HG03432 (cell line): Measurements from ENCODE around the gene UBL3.

Source experiments
- ATAC-seq: cut with Tn5 transposase; IDR thresholded peaks from one replicate; pipeline ENCODE4 v1.9.1; 2021; ENCODE audit warnings: mild to moderate bottlenecking, moderate library complexity; ENCODE audit not compliant: unreplicated experiment

Gene UBL3

GRCh38 chr13:29815336-29815735 lies 35.1 kb downstream of the UBL3 start:
- no peak for ATAC-seq

DNA sequence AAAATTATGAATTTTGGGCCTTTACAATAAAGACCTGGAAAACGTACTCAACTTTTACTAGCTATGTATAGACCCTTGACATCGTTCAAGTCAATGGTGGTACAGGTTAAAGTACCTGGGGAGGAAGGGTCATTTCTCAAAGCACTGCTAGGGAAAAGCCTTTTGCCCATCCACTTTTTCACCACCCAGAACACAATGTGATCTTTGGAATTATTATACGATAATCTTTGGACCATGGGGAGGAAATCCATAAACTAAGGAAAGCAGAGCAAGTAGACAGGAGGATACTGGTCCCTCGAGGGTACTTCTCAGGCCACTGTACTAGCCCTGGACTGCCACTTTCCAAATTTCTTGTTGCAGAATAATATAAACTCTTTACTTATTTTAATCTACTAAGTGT lies 39.5 kb downstream of the UBL3 start:
- no peak for ATAC-seq

- peak; percentile 73 for ATAC-seq
These were observed 40.2 kb downstream of the UBL3 start for GRCh38 chr13:29810145-29810742.

DNA sequence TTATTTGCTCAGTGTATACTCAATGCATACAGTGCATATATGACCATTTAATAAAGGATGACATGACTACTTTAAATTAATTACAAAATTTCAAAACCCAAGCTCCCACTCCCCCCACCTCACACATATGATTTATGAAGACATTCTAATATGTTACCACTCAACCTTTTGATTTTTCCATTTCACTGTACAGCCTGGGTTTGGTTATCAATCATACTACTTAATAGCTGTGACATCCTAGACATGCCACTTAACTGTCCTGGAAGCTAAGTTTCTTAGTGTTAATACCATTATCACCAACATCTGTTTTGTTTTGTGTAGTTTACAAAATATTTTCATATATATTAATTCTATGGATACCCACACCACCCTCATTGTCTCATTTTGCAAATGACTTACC lies 42.2 kb downstream of the UBL3 start:
- no peak for ATAC-seq

- ATAC-seq = peak; percentile 47
These were observed 44.1 kb downstream of the UBL3 start for GRCh38 chr13:29805994-29806979.

GRCh38 chr13:29803221-29803620 lies 47.2 kb downstream of the UBL3 start:
- ATAC-seq = no peak

DNA sequence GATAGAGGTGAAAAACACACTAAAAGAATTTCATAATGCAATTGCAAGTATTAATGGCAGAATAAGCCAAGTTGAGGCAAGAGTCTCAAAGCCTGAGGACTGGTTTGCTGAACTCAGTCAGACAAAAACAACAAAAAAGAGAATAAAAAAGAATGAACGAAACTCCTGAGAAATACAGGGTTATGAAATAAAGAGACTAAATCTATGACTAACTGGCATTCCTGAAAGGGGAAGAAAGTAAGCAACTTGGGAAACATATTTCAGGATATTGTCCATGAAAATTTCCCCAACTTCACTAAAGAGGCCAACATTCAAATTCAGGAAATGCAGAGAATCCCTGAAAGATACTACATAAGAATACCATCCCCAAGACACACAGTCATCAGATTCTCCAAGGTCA lies 47.8 kb downstream of the UBL3 start:
- no peak for ATAC-seq

- ATAC-seq = no peak
These were observed 48.6 kb downstream of the UBL3 start for GRCh38 chr13:29801737-29802305.

- no peak for ATAC-seq
These were observed 49.3 kb downstream of the UBL3 start for GRCh38 chr13:29801102-29801501.

- no peak for ATAC-seq
These were observed 49.7 kb downstream of the UBL3 start for GRCh38 chr13:29800687-29801086.

DNA sequence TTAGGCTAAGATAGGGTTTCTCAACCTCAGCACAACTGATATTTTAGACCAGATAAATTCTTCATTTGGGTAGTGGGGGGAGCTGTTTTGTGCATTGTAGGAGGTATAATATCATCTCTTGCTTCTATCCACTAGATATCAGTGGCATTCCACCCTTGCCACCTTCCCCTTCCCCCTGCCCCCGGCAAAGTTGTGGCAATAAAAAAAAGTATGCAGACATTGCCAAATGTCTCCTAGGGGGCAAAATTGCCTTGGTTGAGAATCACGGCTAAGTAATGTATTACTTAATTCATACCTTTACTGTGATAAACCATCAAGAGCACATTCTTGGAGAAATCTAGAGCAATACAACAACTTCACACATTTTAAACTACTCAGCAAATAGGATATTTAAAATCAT lies 51.4 kb downstream of the UBL3 start:
- no peak for ATAC-seq

DNA sequence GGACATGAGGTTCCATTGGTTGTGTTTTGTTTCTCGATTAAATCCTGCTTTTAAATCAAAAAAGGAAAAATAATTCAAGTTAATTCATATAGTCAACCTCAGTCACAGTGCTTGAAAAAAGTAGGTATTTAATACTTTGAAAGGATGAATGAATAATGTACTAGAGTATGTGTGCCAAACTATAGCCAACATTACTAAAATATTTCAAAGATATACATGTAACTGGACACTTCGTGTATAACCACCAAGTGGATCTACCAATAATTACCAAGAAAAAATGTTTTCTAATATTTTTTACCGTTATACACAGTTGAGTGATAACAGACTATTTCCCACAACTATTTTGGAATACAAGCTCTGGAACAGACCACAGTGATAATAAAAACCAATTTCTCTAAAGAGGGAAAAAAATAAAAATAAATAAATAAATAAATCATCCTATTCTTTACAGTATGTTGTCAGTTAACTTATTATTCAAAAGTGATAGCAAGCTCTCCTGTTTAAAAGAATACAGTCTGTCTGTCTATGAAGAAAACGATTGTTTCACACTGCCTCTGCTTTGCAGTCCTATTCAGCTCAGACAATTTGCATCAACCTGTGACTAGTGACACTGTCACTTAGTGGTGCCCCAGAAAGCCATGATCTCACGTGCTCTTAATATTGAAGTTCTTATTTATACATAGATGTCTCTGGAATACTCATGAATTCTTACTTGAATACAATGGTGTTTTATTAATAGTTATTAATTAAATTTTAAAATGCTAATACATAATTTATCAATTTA lies 58.2 kb downstream of the UBL3 start:
- ATAC-seq = no peak

- ATAC-seq = peak; percentile 49
These were observed 58.9 kb downstream of the UBL3 start for GRCh38 chr13:29791508-29791907.

DNA sequence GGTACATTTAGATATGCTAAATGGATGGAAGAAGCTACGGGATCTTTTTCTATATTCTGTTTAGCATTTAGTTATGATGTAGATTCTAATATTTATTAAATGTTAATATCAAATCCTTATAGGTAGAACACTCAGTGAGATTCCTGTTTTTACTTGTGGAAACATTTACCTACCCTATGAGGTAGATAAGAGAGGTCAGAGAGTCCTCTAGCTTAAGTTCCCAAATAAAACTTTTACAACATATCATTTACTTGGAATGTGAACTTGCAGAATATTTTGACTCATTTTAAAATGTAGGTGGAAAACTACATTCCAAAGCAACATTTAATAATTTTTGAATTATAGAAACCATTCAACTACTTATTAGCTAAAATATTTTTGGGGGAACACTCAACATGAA lies 63.7 kb downstream of the UBL3 start:
- ATAC-seq = no peak

GRCh38 chr13:29785978-29786377 lies 64.4 kb downstream of the UBL3 start:
- ATAC-seq = no peak

- ATAC-seq = no peak
These were observed 67.6 kb downstream of the UBL3 start for GRCh38 chr13:29782798-29783197.

- no peak for ATAC-seq
These were observed 75.6 kb downstream of the UBL3 start for GRCh38 chr13:29774830-29775229.

- ATAC-seq = no peak
These were observed 79.2 kb downstream of the UBL3 start for GRCh38 chr13:29771247-29771646.

GRCh38 chr13:29767006-29767405 lies 83.4 kb downstream of the UBL3 start:
- ATAC-seq = no peak

DNA sequence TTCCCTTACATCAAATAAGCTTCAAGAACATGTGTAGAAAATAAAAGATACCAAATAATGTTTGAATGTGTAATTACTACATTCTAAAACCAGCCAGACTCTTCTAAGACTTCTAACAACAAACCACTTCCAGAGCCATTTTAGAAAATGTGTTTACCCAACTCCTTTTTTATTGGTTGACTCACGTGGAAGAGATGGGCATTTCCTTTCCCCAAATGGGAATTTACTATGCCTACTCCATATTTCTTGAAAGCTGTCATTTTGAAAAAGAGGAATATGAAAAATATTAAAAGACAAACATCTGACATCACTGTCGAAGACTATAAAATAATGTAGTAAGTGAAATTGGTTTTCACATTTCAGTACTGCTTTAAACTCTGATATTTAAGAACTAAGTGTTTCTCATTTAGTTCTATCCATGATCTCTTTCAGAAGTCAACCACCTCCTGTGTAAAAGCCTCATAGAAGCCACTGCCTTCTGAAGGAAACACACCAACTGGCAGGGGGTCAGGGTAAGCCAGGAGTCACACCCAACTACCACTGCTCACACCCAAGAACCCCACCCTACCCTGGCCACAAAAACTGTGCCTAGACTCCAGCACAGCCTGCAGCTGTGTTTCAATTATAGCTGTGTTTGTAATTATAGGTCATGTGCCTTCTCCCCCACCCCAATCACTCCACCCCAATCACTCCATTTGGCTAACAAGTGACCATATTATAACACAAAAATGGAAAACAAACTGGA lies 86.8 kb downstream of the UBL3 start:
- ATAC-seq = no peak
